Breast epithelium (tissue), 4 donors: ENCODE measurements around the gene TGM5. TPM values are rescaled to one million over a fixed set of nuclear protein-coding genes. Genes with fewer than 3 reads are reported as not detected.

Experiments used
- DNase-seq, 2 donors: peaks; one replicate each; pipeline ENCODE4 v3.0.0-alpha.2; 2019; ENCODE audit warnings: low spot score in 2 of 2
- H3K27ac ChIP-seq, 2 donors: fragments of 200-600 bp; sonication (generic) in 1 of 2; one replicate each; pipeline ENCODE4 v1.5.1; 2016 to 2019; ENCODE audit warnings: mild to moderate bottlenecking in 1 of 2
- H3K27me3 ChIP-seq, 2 donors: fragments of 200-600 bp; sonication (generic) in 1 of 2; one replicate each; pipeline versions ENCODE4 v1.5.1 to v1.6.0; 2017 to 2019; ENCODE audit warnings: control low read depth in 1 of 2, mild to moderate bottlenecking in 1 of 2
- H3K36me3 ChIP-seq: fragments of 200-600 bp; one replicate; pipeline ENCODE4 v1.5.1; 2019
- H3K4me1 ChIP-seq, 2 donors: fragments of 200-600 bp; sonication (generic); one replicate each; pipeline ENCODE4 v1.5.1; 2016 to 2019; ENCODE audit warnings: control low read depth in 1 of 2
- H3K4me3 ChIP-seq, 3 donors: fragments of 200-600 bp; sonication (generic); 1 replicate in 2 of 3; 2 replicates in 1 of 3; pipeline ENCODE4 v1.5.1; 2016 to 2019; ENCODE audit warnings: mild to moderate bottlenecking in 3 of 3, moderate library complexity in 2 of 3
- H3K9me3 ChIP-seq, 2 donors: fragments of 200-600 bp; sonication (generic) in 1 of 2; one replicate each; pipeline ENCODE4 v1.5.1; 2016 to 2019; ENCODE audit warnings: control low read depth in 1 of 2
- CTCF ChIP-seq, 3 donors: fragments of 450-650 bp; IDR thresholded peaks; one replicate each; pipeline ENCODE4 v1.5.1; 2016 to 2017; ENCODE audit warnings: antibody characterized with exemption in 3 of 3, mild to moderate bottlenecking in 3 of 3, moderate library complexity in 3 of 3
- POLR2A ChIP-seq: fragments of 450-650 bp; IDR thresholded peaks from one replicate; pipeline ENCODE4 v1.6.1; 2016; ENCODE audit warnings: antibody characterized with exemption, mild to moderate bottlenecking, moderate library complexity
- POLR2AphosphoS5 ChIP-seq, 3 donors: sonication (generic); formaldehyde crosslinking; IDR thresholded peaks; one replicate each; pipeline ENCODE4 v1.6.1; 2017; ENCODE audit warnings: antibody characterized with exemption in 3 of 3
- intact Hi-C: fragments of 100-400 bp; cut with DNase I; formaldehyde crosslinking; loops from one replicate; pipeline ENCODE4 v1.15.1; 2023; ENCODE audit warnings: low total_unique reads
- total RNA-seq, 3 donors: library from RNA; depleted of rRNA; stranded (reverse); fragments of >200 nt; gene quantifications; one replicate each; pipeline ENCODE4 v1.1.0, GENCODE V29; 2016

Gene TGM5
- total RNA-seq, 3 donors from 2014 or later: 1.6 to 3.1 (median 2.7) TPM

- TF ChIP-seq CTCF (IDR thresholded peaks at IDR 0.05) (no peak), POLR2A (no peak), POLR2AphosphoS5 (IDR thresholded peaks at IDR 0.05) (no peak)
- Histone ChIP-seq H3K27me3 (no peaks in the 10 kb centered on the region), H3K4me3 (no peak overlapping the region), H3K36me3 (no peaks in the 10 kb centered on the region), H3K4me1 (no peaks in the 10 kb centered on the region), H3K27ac (no peak overlapping the region), H3K9me3 (no peaks in the 10 kb centered on the region)
- no peak for DNase-seq
- intact Hi-C loops: no loop called here
Measured at GRCh38 chr15:43249236-43249635, 17.5 kb downstream of the TGM5 start.

GRCh38 chr15:43246261-43246774, 20.4 kb downstream of the TGM5 start:
- no peaks in the 10 kb centered on the region for H3K9me3 ChIP-seq
- no peak for DNase-seq
- no peaks in the 10 kb centered on the region for H3K27me3 ChIP-seq
- TF ChIP-seq POLR2AphosphoS5 (IDR thresholded peaks at IDR 0.05) (no peak), POLR2A (no peak), CTCF (IDR thresholded peaks at IDR 0.05) (no peak)
- intact Hi-C loops: no loop called here
- H3K27ac ChIP-seq: no peak overlapping the region
- H3K36me3 ChIP-seq: no peaks in the 10 kb centered on the region
- H3K4me1 ChIP-seq: no peaks in the 10 kb centered on the region
- no peak overlapping the region for H3K4me3 ChIP-seq

GRCh38 chr15:43244092-43244491, 22.6 kb downstream of the TGM5 start:
- Histone ChIP-seq H3K9me3 (no peaks in the 10 kb centered on the region), H3K4me1 (no peaks in the 10 kb centered on the region), H3K27me3 (no peaks in the 10 kb centered on the region), H3K27ac (no peak overlapping the region), H3K4me3 (no peak overlapping the region), H3K36me3 (no peaks in the 10 kb centered on the region)
- DNase-seq: no peak
- intact Hi-C loops: no loop called here
- no peak for TF ChIP-seq POLR2A
- no peak for TF ChIP-seq CTCF (IDR thresholded peaks at IDR 0.05)
- TF ChIP-seq POLR2AphosphoS5 (IDR thresholded peaks at IDR 0.05): no peak

GRCh38 chr15:43243020-43243645, 23.6 kb downstream of the TGM5 start:
- no peaks in the 10 kb centered on the region for H3K9me3 ChIP-seq
- DNase-seq: no peak
- no peaks in the 10 kb centered on the region for H3K27me3 ChIP-seq
- intact Hi-C loops: no loop called here
- H3K4me1 ChIP-seq: no peaks in the 10 kb centered on the region
- H3K36me3 ChIP-seq: no peaks in the 10 kb centered on the region
- no peak overlapping the region for H3K4me3 ChIP-seq
- H3K27ac ChIP-seq: no peak overlapping the region
- TF ChIP-seq POLR2AphosphoS5 (IDR thresholded peaks at IDR 0.05) (no peak), CTCF (IDR thresholded peaks at IDR 0.05) (no peak), POLR2A (no peak)

DNA sequence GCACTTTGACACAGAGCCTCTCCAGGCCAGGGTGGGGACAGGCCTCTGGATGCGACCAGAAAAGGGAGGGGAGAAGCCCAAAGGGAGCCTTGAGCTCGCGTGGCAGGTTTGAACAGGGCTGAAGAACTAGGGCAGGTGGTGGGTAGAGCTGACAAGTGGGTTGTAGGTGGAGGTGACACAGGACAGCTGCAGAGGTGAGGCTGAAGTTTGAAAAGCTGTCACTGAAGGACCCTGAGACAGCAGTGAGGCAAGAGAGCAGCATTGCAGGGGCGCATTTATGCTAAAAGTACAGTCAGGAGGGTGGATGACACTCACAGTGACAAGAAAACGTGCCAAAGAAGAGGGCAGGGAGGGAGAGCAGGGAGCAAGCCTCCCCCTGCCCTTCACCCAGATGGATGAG, 24.1 kb downstream of the TGM5 start:
- Histone ChIP-seq H3K9me3 (no peaks in the 10 kb centered on the region), H3K4me1 (no peaks in the 10 kb centered on the region), H3K27me3 (no peaks in the 10 kb centered on the region), H3K36me3 (no peaks in the 10 kb centered on the region), H3K27ac (no peak overlapping the region), H3K4me3 (no peak overlapping the region)
- TF ChIP-seq POLR2A: no peak
- no peak for TF ChIP-seq POLR2AphosphoS5 (IDR thresholded peaks at IDR 0.05)
- no peak for TF ChIP-seq CTCF (IDR thresholded peaks at IDR 0.05)
- DNase-seq: no peak
- intact Hi-C loops: no loop called here
